ENCODE measurements around the gene CMC4. TPM values are rescaled to one million over a fixed set of nuclear protein-coding genes. Genes with fewer than 3 reads are reported as not detected.

The CMC4 gene
- total and polyA plus RNA-seq, 9 of the 15 experiments (the other 6 are each of a cell fraction or from before 2014, with no cell fraction given) = 3.5 to 16.9 (median 8.2) TPM

DNA sequence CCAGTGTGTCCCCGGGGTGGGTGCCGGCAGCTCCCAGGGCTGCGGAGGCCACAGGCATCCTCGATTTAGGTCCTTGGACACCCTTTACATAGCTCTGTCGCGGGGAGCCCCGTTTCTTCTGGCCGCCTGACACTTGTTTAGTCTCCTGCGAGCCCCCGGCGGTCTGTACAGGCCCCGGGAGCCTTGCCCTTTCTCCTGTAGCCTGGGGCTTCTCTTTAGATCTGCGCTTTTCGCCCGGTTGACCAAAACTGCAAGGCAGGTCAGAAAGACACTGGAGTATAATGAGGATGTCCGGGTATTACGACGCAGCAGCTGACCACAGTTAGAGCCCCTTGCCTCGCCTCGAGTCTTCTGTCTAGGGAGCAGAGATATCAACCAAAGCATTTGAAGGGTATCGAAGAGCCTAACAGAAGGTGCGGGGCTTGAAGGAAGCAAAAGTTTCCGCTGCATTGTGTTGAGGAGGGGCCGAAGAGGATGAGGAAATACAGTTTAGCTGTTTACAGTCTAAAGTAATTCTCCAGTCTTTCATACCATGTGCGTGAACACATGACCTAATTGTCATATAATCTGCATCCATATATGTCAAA, 851 bp upstream of the CMC4 start (continued):
- TF ChIP-seq, protein P1, sequence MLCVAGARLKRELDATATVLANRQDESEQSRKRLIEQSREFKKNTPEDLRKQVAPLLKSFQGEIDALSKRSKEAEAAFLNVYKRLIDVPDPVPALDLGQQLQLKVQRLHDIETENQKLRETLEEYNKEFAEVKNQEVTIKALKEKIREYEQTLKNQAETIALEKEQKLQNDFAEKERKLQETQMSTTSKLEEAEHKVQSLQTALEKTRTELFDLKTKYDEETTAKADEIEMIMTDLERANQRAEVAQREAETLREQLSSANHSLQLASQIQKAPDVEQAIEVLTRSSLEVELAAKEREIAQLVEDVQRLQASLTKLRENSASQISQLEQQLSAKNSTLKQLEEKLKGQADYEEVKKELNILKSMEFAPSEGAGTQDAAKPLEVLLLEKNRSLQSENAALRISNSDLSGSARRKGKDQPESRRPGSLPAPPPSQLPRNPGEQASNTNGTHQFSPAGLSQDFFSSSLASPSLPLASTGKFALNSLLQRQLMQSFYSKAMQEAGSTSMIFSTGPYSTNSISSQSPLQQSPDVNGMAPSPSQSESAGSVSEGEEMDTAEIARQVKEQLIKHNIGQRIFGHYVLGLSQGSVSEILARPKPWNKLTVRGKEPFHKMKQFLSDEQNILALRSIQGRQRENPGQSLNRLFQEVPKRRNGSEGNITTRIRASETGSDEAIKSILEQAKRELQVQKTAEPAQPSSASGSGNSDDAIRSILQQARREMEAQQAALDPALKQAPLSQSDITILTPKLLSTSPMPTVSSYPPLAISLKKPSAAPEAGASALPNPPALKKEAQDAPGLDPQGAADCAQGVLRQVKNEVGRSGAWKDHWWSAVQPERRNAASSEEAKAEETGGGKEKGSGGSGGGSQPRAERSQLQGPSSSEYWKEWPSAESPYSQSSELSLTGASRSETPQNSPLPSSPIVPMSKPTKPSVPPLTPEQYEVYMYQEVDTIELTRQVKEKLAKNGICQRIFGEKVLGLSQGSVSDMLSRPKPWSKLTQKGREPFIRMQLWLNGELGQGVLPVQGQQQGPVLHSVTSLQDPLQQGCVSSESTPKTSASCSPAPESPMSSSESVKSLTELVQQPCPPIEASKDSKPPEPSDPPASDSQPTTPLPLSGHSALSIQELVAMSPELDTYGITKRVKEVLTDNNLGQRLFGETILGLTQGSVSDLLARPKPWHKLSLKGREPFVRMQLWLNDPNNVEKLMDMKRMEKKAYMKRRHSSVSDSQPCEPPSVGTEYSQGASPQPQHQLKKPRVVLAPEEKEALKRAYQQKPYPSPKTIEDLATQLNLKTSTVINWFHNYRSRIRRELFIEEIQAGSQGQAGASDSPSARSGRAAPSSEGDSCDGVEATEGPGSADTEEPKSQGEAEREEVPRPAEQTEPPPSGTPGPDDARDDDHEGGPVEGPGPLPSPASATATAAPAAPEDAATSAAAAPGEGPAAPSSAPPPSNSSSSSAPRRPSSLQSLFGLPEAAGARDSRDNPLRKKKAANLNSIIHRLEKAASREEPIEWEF (CRISPR knock-in tag; IDR thresholded peaks at IDR 0.05) = no peak
- TF ChIP-seq, protein P2, sequence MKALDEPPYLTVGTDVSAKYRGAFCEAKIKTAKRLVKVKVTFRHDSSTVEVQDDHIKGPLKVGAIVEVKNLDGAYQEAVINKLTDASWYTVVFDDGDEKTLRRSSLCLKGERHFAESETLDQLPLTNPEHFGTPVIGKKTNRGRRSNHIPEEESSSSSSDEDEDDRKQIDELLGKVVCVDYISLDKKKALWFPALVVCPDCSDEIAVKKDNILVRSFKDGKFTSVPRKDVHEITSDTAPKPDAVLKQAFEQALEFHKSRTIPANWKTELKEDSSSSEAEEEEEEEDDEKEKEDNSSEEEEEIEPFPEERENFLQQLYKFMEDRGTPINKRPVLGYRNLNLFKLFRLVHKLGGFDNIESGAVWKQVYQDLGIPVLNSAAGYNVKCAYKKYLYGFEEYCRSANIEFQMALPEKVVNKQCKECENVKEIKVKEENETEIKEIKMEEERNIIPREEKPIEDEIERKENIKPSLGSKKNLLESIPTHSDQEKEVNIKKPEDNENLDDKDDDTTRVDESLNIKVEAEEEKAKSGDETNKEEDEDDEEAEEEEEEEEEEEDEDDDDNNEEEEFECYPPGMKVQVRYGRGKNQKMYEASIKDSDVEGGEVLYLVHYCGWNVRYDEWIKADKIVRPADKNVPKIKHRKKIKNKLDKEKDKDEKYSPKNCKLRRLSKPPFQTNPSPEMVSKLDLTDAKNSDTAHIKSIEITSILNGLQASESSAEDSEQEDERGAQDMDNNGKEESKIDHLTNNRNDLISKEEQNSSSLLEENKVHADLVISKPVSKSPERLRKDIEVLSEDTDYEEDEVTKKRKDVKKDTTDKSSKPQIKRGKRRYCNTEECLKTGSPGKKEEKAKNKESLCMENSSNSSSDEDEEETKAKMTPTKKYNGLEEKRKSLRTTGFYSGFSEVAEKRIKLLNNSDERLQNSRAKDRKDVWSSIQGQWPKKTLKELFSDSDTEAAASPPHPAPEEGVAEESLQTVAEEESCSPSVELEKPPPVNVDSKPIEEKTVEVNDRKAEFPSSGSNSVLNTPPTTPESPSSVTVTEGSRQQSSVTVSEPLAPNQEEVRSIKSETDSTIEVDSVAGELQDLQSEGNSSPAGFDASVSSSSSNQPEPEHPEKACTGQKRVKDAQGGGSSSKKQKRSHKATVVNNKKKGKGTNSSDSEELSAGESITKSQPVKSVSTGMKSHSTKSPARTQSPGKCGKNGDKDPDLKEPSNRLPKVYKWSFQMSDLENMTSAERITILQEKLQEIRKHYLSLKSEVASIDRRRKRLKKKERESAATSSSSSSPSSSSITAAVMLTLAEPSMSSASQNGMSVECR (CRISPR knock-in tag; IDR thresholded peaks at IDR 0.05) = no peak
- TF ChIP-seq ZNF436 (CRISPR knock-in tag; IDR thresholded peaks at IDR 0.05) = no peak
- TF ChIP-seq GATAD2B (IDR thresholded peaks at IDR 0.05; ENCODE audit: borderline replicate concordance) = no peak
- no peak for TF ChIP-seq PRPF4 (IDR thresholded peaks at IDR 0.05; ENCODE audit: insufficient read depth, low read depth, low read length, poor library complexity, severe bottlenecking)
- no peak for TF ChIP-seq RBM34 (IDR thresholded peaks at IDR 0.05; ENCODE audit: borderline replicate concordance, insufficient read depth, low read length)
- TF ChIP-seq FOXA3 (CRISPR knock-in tag; conservative IDR thresholded peaks at IDR 0.05 in 1 of 2, IDR thresholded peaks at IDR 0.05 in 1 of 2) = no peak
- TF ChIP-seq, protein P3, sequence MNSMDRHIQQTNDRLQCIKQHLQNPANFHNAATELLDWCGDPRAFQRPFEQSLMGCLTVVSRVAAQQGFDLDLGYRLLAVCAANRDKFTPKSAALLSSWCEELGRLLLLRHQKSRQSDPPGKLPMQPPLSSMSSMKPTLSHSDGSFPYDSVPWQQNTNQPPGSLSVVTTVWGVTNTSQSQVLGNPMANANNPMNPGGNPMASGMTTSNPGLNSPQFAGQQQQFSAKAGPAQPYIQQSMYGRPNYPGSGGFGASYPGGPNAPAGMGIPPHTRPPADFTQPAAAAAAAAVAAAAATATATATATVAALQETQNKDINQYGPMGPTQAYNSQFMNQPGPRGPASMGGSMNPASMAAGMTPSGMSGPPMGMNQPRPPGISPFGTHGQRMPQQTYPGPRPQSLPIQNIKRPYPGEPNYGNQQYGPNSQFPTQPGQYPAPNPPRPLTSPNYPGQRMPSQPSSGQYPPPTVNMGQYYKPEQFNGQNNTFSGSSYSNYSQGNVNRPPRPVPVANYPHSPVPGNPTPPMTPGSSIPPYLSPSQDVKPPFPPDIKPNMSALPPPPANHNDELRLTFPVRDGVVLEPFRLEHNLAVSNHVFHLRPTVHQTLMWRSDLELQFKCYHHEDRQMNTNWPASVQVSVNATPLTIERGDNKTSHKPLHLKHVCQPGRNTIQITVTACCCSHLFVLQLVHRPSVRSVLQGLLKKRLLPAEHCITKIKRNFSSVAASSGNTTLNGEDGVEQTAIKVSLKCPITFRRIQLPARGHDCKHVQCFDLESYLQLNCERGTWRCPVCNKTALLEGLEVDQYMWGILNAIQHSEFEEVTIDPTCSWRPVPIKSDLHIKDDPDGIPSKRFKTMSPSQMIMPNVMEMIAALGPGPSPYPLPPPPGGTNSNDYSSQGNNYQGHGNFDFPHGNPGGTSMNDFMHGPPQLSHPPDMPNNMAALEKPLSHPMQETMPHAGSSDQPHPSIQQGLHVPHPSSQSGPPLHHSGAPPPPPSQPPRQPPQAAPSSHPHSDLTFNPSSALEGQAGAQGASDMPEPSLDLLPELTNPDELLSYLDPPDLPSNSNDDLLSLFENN (IDR thresholded peaks at IDR 0.05; ENCODE audit: low read depth in 2 of 2, low read length in 2 of 2) = no peak
- TF ChIP-seq CCNT2 (IDR thresholded peaks at IDR 0.05; ENCODE audit: borderline replicate concordance, extremely low read depth, insufficient read length, low read depth, low read length) = no peak
- TF ChIP-seq, protein P4, sequence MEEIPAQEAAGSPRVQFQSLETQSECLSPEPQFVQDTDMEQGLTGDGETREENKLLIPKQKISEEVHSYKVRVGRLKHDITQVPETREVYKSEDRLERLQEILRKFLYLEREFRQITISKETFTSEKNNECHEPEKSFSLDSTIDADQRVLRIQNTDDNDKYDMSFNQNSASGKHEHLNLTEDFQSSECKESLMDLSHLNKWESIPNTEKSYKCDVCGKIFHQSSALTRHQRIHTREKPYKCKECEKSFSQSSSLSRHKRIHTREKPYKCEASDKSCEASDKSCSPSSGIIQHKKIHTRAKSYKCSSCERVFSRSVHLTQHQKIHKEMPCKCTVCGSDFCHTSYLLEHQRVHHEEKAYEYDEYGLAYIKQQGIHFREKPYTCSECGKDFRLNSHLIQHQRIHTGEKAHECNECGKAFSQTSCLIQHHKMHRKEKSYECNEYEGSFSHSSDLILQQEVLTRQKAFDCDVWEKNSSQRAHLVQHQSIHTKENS (CRISPR knock-in tag; IDR thresholded peaks at IDR 0.05) = no peak
- TF ChIP-seq BCL6 (CRISPR knock-in tag; IDR thresholded peaks at IDR 0.05) = no peak
- TF ChIP-seq DIDO1 (tag; IDR thresholded peaks at IDR 0.05; ENCODE audit: low read depth) = no peak
